ENCODE data around the gene MAGI1. TPM values are rescaled to one million over a fixed set of nuclear protein-coding genes. Genes with fewer than 3 reads are reported as not detected.

Gene MAGI1
- total RNA-seq, 4 donors from 2014 or later: 17.2 to 40.8 (median 28.1) TPM

DNA sequence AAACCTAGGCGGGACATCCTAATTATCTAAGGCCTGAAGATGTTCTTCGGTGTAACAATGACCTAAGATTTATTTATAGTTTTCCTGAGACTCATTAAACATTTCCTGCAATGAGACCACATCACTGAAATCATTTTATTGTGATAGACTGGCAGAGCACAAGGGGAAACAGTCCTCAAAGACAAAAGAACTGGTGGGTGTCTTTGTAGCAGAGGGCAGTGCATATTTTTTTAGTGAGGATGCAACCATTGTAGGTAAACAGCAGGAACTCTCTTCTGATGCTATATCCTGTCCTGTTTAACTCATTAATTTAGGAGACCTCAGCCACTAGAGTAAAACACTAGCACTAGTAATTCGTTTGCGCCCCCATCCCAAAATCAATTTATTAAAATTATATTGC lies 100.0 kb downstream of the MAGI1 start:
- Histone ChIP-seq H3K27me3 (no peaks in the 10 kb centered on the region), H3K4me1 (no peaks in the 10 kb centered on the region), H3K36me3 (no peaks in the 10 kb centered on the region), H3K4me3 (no peak overlapping the region), H3K9me3 (no peaks in the 10 kb centered on the region), H3K27ac (no peak overlapping the region)
- no peak for ATAC-seq
- 76 to 83% methylated on average over 4 of the region's 4 CpGs for WGBS, 2 donors (ENCODE audit: low coverage in 1 of 2)
- TF ChIP-seq POLR2AphosphoS5 (IDR thresholded peaks at IDR 0.05) (no peak), EP300 (IDR thresholded peaks at IDR 0.05) (no peak), POLR2A (IDR thresholded peaks at IDR 0.05) (no peak)
- TF ChIP-seq, protein P1, sequence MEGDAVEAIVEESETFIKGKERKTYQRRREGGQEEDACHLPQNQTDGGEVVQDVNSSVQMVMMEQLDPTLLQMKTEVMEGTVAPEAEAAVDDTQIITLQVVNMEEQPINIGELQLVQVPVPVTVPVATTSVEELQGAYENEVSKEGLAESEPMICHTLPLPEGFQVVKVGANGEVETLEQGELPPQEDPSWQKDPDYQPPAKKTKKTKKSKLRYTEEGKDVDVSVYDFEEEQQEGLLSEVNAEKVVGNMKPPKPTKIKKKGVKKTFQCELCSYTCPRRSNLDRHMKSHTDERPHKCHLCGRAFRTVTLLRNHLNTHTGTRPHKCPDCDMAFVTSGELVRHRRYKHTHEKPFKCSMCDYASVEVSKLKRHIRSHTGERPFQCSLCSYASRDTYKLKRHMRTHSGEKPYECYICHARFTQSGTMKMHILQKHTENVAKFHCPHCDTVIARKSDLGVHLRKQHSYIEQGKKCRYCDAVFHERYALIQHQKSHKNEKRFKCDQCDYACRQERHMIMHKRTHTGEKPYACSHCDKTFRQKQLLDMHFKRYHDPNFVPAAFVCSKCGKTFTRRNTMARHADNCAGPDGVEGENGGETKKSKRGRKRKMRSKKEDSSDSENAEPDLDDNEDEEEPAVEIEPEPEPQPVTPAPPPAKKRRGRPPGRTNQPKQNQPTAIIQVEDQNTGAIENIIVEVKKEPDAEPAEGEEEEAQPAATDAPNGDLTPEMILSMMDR (IDR thresholded peaks at IDR 0.05): no peak

DNA sequence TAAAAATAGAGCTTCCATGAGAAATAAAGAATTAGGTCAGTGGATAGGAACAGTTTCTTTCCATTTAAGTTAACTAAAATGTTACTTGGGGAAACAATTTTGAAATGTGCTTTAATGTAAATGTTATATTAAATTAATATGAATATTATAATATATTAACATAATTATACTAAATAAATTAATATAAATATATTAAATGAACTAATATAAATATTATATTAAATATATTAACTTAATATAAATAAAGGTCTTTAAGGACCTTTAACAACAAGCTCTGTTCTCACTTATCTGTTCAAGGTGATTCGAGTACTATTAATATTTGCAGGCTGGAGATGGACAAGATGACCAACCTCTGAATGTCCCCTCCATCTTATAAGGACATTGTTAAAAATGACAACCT lies 100.6 kb downstream of the MAGI1 start:
- H3K27me3 ChIP-seq: no peaks in the 10 kb centered on the region
- H3K27ac ChIP-seq: no peak overlapping the region
- TF ChIP-seq EP300 (IDR thresholded peaks at IDR 0.05) (no peak), POLR2AphosphoS5 (IDR thresholded peaks at IDR 0.05) (no peak), POLR2A (IDR thresholded peaks at IDR 0.05) (no peak)
- TF ChIP-seq, protein P1 (IDR thresholded peaks at IDR 0.05): no peak
- no peak for ATAC-seq
- 79 to 100% methylated on average over 1 of the region's 1 CpG for WGBS, 2 donors (ENCODE audit: low coverage in 1 of 2)
- H3K36me3 ChIP-seq: no peaks in the 10 kb centered on the region
- no peak overlapping the region for H3K4me3 ChIP-seq
- H3K9me3 ChIP-seq: peaks cover 0 to 3% (median 0%) of the 10 kb centered on the region in 3 donors
- H3K4me1 ChIP-seq: no peaks in the 10 kb centered on the region

DNA sequence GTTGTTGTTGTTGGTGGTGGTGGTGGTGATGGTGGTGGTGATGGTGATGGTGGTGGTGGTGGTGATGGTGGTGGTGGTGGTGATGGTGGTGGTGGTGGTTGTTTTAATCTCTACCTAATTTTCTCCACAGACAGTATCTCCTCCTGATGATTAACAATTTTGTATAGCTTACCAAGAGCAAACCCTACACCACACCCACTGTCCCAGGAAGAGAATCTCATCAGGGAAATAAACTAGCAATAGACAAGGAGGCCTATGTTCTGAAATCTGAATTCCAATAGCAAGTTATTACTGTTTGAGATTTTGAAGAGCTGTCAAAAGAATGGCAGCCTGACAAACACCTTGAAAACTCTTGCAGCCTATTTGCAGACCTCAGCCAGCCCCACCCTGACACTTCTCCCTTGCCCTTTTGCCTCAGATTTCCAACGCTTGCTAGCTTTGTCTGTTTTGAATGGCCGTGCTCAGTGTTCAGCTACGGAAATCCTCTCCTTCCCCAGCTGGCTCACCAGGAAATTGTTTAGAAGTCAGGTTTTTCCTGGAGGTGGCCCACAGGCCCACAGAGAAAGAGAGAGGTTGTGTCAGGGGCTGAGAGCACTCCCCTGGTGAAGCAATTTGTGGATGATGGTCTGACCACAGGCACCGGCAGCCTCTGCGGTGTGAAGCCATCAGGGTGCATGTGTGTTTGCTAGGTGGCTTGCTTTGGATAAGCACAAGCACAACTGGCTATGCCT lies 101.6 kb downstream of the MAGI1 start:
- Histone ChIP-seq H3K4me3 (no peak overlapping the region), H3K4me1 (no peaks in the 10 kb centered on the region), H3K27me3 (no peaks in the 10 kb centered on the region), H3K9me3 (peaks cover 0 to 7% (median 0%) of the 10 kb centered on the region in 3 donors), H3K36me3 (no peaks in the 10 kb centered on the region), H3K27ac (no peak overlapping the region)
- TF ChIP-seq EP300 (IDR thresholded peaks at IDR 0.05) (no peak), POLR2A (IDR thresholded peaks at IDR 0.05) (no peak), POLR2AphosphoS5 (IDR thresholded peaks at IDR 0.05) (no peak)
- TF ChIP-seq, protein P1 (IDR thresholded peaks at IDR 0.05): no peak
- WGBS, 2 donors (ENCODE audit: low coverage in 1 of 2): 49 to 92% methylated on average over 2 to 5 of the region's 5 CpGs
- ATAC-seq: no peak

DNA sequence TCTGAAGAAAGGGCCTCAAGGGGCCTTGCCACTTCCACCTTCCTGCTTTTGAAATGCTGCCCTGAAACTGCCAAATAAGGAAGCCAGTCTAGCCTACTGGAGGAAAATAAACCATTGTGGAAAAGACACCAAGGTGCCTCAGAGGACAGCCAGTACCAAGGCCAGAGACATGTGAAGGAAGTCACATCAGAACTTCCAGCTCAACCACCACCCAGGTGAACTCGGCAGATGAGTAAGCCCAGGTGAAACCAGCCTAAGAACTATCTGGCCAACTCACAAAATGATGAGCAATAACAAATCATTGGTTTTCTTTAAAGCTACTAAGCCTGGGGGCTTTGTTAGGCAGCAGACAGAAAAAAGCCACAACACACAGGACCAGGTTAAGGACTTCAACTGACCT lies 103.0 kb downstream of the MAGI1 start:
- TF ChIP-seq POLR2A (IDR thresholded peaks at IDR 0.05): no peak
- TF ChIP-seq, protein P1 (IDR thresholded peaks at IDR 0.05): no peak
- TF ChIP-seq POLR2AphosphoS5 (IDR thresholded peaks at IDR 0.05): no peak
- no peaks in the 10 kb centered on the region for H3K27me3 ChIP-seq
- no peak for ATAC-seq

DNA sequence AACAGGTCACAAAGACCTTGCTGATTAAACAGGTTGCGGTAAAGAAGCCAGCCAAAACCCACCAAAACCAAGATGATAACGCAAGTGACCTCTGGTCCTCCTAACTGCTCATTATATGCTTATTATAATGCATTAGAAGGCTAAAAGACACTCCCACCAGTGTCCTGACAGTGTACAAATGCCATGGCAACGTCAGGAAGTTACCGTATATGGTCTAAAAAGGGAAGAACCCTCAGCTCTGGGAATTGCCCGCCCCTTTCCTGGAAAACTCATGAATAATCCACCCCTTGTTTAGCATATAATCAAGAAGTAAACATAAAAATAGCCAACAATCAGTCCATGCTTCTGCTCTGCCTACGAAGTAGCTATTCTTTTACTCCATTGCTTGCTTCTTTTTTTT lies 108.1 kb downstream of the MAGI1 start:
- Histone ChIP-seq H3K27ac (no peak overlapping the region), H3K36me3 (no peaks in the 10 kb centered on the region), H3K4me3 (no peak overlapping the region), H3K9me3 (peaks cover 0 to 7% (median 0%) of the 10 kb centered on the region in 3 donors), H3K4me1 (no peaks in the 10 kb centered on the region), H3K27me3 (no peaks in the 10 kb centered on the region)
- no peak for TF ChIP-seq POLR2AphosphoS5 (IDR thresholded peaks at IDR 0.05)
- no peak for ATAC-seq
- WGBS, 2 donors (ENCODE audit: low coverage in 1 of 2): 94 to 98% methylated on average over 5 to 6 of the region's 6 CpGs

More for the DNA sequence above, 103.0 kb downstream of the MAGI1 start:
- Histone ChIP-seq H3K9me3 (peaks cover 0 to 7% (median 0%) of the 10 kb centered on the region in 3 donors), H3K27ac (no peak overlapping the region), H3K4me1 (no peaks in the 10 kb centered on the region), H3K4me3 (no peak overlapping the region), H3K36me3 (no peaks in the 10 kb centered on the region)
- WGBS, 2 donors (ENCODE audit: low coverage in 1 of 2): 71% methylated on average over 1 of the region's 1 CpG; no CpG with 5 or more reads in 1 of the 2 donors
